Sigmoid colon (tissue), 4 donors: ENCODE results near the gene DLX1.
"Not testable (repeated sequence)": the region's sequence is repeated elsewhere in the genome, so short reads cannot be mapped to it uniquely, and the experiment has no call there.

Experiments
- CTCF ChIP-seq, 4 experiments: fragments of 450-650 bp in 3 of 4; fragments of 200-600 bp in 1 of 4; IDR thresholded peaks; one replicate each; pipeline ENCODE4 v1.5.1; 2016 to 2019; ENCODE audit warnings: antibody characterized with exemption in 4 of 4, mild to moderate bottlenecking in 3 of 4, moderate library complexity in 2 of 4
- EP300 ChIP-seq, 4 donors: sonication (generic); formaldehyde crosslinking; IDR thresholded peaks; one replicate each; pipeline ENCODE4 v1.6.1; 2017; ENCODE audit warnings: antibody characterized with exemption in 4 of 4
- POLR2A ChIP-seq, 2 donors: fragments of 450-650 bp; IDR thresholded peaks; one replicate each; pipeline ENCODE4 v1.6.1; 2016; ENCODE audit warnings: antibody characterized with exemption in 2 of 2, mild to moderate bottlenecking in 2 of 2, moderate library complexity in 2 of 2
- POLR2AphosphoS5 ChIP-seq, 4 donors: sonication (generic); formaldehyde crosslinking; IDR thresholded peaks; one replicate each; pipeline ENCODE4 v1.6.1; 2017; ENCODE audit warnings: antibody characterized with exemption in 4 of 4

- TF ChIP-seq POLR2A, POLR2AphosphoS5, CTCF, EP300 (IDR thresholded peaks at IDR 0.05): not testable (repeated sequence)
Observed at GRCh38 chr2:172114176-172114575, 28.9 kb downstream of the DLX1 start.
